Cardiac fibroblast (primary cell): Measurements from ENCODE around the gene CRHR1.

ENCODE experiments used
- DNase-seq, 2 donors: peaks; one replicate each; pipeline versions ENCODE4 v3.0.0 to v3.0.0-alpha.2; 2010; ENCODE audit warnings: low read depth in 2 of 2
- H3K4me3 ChIP-seq, 2 donors: replicated peaks in 1 of 2; 1 replicate in 1 of 2; 2 replicates in 1 of 2; pipeline ENCODE4 v1.5.1; 2011; ENCODE audit warnings: low read depth in 2 of 2, low read length in 2 of 2, mild to moderate bottlenecking in 2 of 2, moderate library complexity in 1 of 2
- CTCF ChIP-seq: IDR thresholded peaks from one replicate; pipeline ENCODE4 v1.5.1; 2011; ENCODE audit warnings: low read depth, mild to moderate bottlenecking, low read length, inconsistent platforms

The CRHR1 gene

GRCh38 chr17:45786349-45786748 lies 2.2 kb downstream of the CRHR1 start:
- no peak overlapping the region for H3K4me3 ChIP-seq
- DNase-seq, result no peak
- TF ChIP-seq CTCF, result no peak

- H3K4me3 ChIP-seq, result no peak overlapping the region
- DNase-seq, result no peak
- TF ChIP-seq CTCF, result no peak
Observed at GRCh38 chr17:45787044-45787443, 2.9 kb downstream of the CRHR1 start.

GRCh38 chr17:45787656-45788055 lies 3.5 kb downstream of the CRHR1 start:
- TF ChIP-seq CTCF, result no peak
- no peak for DNase-seq
- H3K4me3 ChIP-seq, result no peak overlapping the region

GRCh38 chr17:45788057-45788456 lies 3.9 kb downstream of the CRHR1 start:
- H3K4me3 ChIP-seq, result no peak overlapping the region
- no peak for TF ChIP-seq CTCF
- no peak for DNase-seq

- DNase-seq, result no peak
- TF ChIP-seq CTCF, result no peak
- H3K4me3 ChIP-seq, result no peak overlapping the region
Observed at GRCh38 chr17:45789874-45790273, 5.8 kb downstream of the CRHR1 start.

- TF ChIP-seq CTCF, result no peak
- H3K4me3 ChIP-seq, result no peak overlapping the region
- no peak for DNase-seq
Observed at GRCh38 chr17:45790296-45790922, 6.3 kb downstream of the CRHR1 start.

- no peak overlapping the region for H3K4me3 ChIP-seq
- no peak for DNase-seq
- TF ChIP-seq CTCF, result no peak
Observed at GRCh38 chr17:45791041-45791582, 7.0 kb downstream of the CRHR1 start.
